Amniotic stem cell (primary cell): ENCODE data around the gene GABBR1.

ENCODE experiments used
- DNase-seq: peaks from one replicate; lab custom pipeline; 2025; lab: John Stamatoyannopoulos, UW

The GABBR1 gene

GRCh38 chr6:29566856-29567255 is 66.1 kb downstream of the GABBR1 start:
- no peak for DNase-seq

- no peak for DNase-seq
Observed at GRCh38 chr6:29564875-29565274, 68.1 kb downstream of the GABBR1 start.

- no peak for DNase-seq
Observed at GRCh38 chr6:29563435-29563965, 69.5 kb downstream of the GABBR1 start.

- no peak for DNase-seq
Observed at GRCh38 chr6:29561606-29562181, 71.3 kb downstream of the GABBR1 start.

GRCh38 chr6:29561091-29561490 is 71.9 kb downstream of the GABBR1 start:
- no peak for DNase-seq

- DNase-seq, result no peak
Observed at GRCh38 chr6:29559524-29560287, 73.3 kb downstream of the GABBR1 start, which contains the start of gene UBD. UBD (minus strand) TSS chr6:29559732; CDS start chr6:29559701, 31 bp downstream.

GRCh38 chr6:29558439-29559079 is 74.4 kb downstream of the GABBR1 start:
- DNase-seq, result no peak

- no peak for DNase-seq
Observed at GRCh38 chr6:29557320-29557719, 75.7 kb downstream of the GABBR1 start.

- no peak for DNase-seq
Observed at GRCh38 chr6:29554764-29555163, 78.2 kb downstream of the GABBR1 start.

GRCh38 chr6:29553268-29554057 is 79.5 kb downstream of the GABBR1 start:
- no peak for DNase-seq

- peak; percentile 31 for DNase-seq
Observed at GRCh38 chr6:29552512-29553051, 80.4 kb downstream of the GABBR1 start.

- no peak for DNase-seq
Observed at GRCh38 chr6:29547573-29547972, 85.4 kb downstream of the GABBR1 start.

- no peak for DNase-seq
Observed at GRCh38 chr6:29537714-29538403, 95.1 kb downstream of the GABBR1 start.

- no peak for DNase-seq
Observed at GRCh38 chr6:29532320-29532951, 100.5 kb downstream of the GABBR1 start.

GRCh38 chr6:29531668-29532067 is 101.3 kb downstream of the GABBR1 start:
- no peak for DNase-seq

- no peak for DNase-seq
Observed at GRCh38 chr6:29530671-29531310, 102.2 kb downstream of the GABBR1 start.

- no peak for DNase-seq
Observed at GRCh38 chr6:29529956-29530355, 103.0 kb downstream of the GABBR1 start.

- no peak for DNase-seq
Observed at GRCh38 chr6:29528988-29529560, 103.9 kb downstream of the GABBR1 start.

- DNase-seq, result no peak
Observed at GRCh38 chr6:29528300-29528931, 104.6 kb downstream of the GABBR1 start.
